Fibroblast of skin of left biceps (primary cell): ENCODE results near the gene ABHD4.
A peak's percentile ranks its signal among the peaks of the same experiment; 100 is the strongest.
"Not testable (repeated sequence)": the region's sequence is repeated elsewhere in the genome, so short reads cannot be mapped to it uniquely, and the experiment has no call there.

ENCODE experiments used
- DNase-seq, 2 experiments: peaks; one replicate each; pipeline ENCODE4 v3.0.0-alpha.2; 2013; ENCODE audit warnings: low read depth in 2 of 2

The ABHD4 gene

GRCh38 chr14:22561661-22562579, 36.2 kb upstream of the ABHD4 start:
- no peak for DNase-seq

GRCh38 chr14:22563987-22564386, 34.1 kb upstream of the ABHD4 start:
- DNase-seq = no peak

GRCh38 chr14:22564463-22564862, 33.6 kb upstream of the ABHD4 start:
- no peak for DNase-seq

- no peak for DNase-seq
Observed at GRCh38 chr14:22565391-22565945, 32.6 kb upstream of the ABHD4 start.

GRCh38 chr14:22566266-22566665, 31.8 kb upstream of the ABHD4 start:
- not testable (repeated sequence) for DNase-seq

- no peak for DNase-seq
Observed at GRCh38 chr14:22566845-22567244, 31.3 kb upstream of the ABHD4 start.

GRCh38 chr14:22567437-22567836, 30.7 kb upstream of the ABHD4 start:
- no peak for DNase-seq

- DNase-seq = no peak
Observed at GRCh38 chr14:22569106-22569736, 28.9 kb upstream of the ABHD4 start.

GRCh38 chr14:22569737-22570131, 28.4 kb upstream of the ABHD4 start:
- no peak for DNase-seq

- peak in 1 of 2 experiments; percentile 49 for DNase-seq
Observed at GRCh38 chr14:22570132-22570949, 27.8 kb upstream of the ABHD4 start.

GRCh38 chr14:22572562-22573058, 25.5 kb upstream of the ABHD4 start:
- DNase-seq = no peak

GRCh38 chr14:22573804-22574203, 24.3 kb upstream of the ABHD4 start:
- DNase-seq = no peak

- no peak for DNase-seq
Observed at GRCh38 chr14:22577334-22577908, 20.7 kb upstream of the ABHD4 start.

GRCh38 chr14:22579236-22579635, 18.9 kb upstream of the ABHD4 start:
- DNase-seq = no peak

- DNase-seq = no peak
Observed at GRCh38 chr14:22579881-22580280, 18.2 kb upstream of the ABHD4 start.

- DNase-seq = no peak
Observed at GRCh38 chr14:22580625-22581024, 17.5 kb upstream of the ABHD4 start.

GRCh38 chr14:22583994-22584393, 14.1 kb upstream of the ABHD4 start:
- no peak for DNase-seq

GRCh38 chr14:22587247-22587646, 10.9 kb upstream of the ABHD4 start:
- no peak for DNase-seq

GRCh38 chr14:22587677-22588422, 10.2 kb upstream of the ABHD4 start:
- DNase-seq = not testable (repeated sequence)

- DNase-seq = no peak
Observed at GRCh38 chr14:22588526-22589095, 9.5 kb upstream of the ABHD4 start.
